Stimulated activated CD8-positive, alpha-beta memory T cell treated with anti-CD3 and anti-CD28 coated beads, Interleukin-15, amount 100 ng/mL, for 24 hours (primary cell): ENCODE measurements around the gene PHEX.

Source experiments
- DNase-seq: peaks from one replicate; pipeline ENCODE4 v3.0.0-alpha.2; 2020; ENCODE audit warnings: low read depth

The PHEX gene

DNA sequence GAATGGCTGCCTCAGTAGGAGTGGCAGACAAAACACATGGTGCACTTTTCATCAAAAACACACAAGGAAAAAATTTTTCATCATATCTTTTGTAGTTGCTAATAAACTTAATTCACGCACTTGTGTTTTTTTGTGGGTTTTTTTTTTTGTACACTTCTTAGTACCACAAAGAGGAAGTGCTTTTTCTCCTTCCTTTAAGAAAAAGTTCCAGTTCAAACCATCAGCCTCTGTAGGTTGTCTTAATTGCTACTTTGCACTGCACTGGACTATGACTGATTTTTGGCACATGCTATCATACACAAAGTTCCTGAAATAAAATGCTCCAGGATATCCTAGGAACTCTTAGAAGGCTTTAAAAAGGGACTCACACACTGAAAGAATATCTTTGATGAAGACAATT lies at the start of gene PHEX:
Gene PHEX, plus strand, starts transcription at position 242 of the 400 bp plus-strand sequence. CDS start 681 bp downstream, outside the sequence.
- DNase-seq: no peak

DNA sequence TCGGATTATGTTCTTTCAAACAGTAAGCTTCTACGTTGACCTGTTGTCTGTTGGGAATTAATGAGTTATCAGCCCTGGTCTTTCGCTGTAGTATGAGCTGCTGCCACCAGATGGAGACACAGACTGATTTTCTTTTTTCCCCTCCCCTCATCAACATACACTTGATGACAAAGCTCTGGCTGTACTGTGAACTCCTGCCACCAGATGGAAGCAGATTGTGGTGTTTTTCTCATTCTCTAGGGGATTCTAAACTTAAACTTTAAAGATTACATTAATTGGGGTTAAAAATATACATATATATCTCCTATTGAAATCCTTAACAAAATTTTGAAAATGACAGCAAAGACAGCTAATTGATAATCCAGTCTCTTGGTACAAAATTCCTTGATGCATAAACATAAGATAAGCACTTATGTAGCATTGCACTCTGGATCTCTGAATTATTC lies 46.8 kb upstream of the PHEX start:
- DNase-seq: no peak

DNA sequence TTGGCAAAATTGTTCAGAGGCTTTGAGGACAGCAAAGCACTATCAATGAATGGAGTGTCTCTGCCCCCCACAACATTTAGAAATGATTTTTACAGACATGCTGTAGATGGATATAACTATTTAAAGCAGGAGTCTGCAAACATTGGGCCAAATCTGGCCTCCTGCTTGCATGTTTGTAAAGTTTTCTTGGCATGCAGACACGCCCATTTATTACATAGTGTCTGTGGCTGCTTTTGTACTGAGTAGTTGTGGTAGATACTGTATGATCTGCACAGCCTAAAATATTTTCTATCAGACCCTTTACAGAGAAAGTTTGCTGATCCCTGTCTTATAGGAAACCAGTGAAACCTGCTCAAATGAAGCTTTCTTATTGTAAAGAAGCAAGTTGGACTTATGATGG lies 45.5 kb upstream of the PHEX start:
- DNase-seq: no peak

DNA sequence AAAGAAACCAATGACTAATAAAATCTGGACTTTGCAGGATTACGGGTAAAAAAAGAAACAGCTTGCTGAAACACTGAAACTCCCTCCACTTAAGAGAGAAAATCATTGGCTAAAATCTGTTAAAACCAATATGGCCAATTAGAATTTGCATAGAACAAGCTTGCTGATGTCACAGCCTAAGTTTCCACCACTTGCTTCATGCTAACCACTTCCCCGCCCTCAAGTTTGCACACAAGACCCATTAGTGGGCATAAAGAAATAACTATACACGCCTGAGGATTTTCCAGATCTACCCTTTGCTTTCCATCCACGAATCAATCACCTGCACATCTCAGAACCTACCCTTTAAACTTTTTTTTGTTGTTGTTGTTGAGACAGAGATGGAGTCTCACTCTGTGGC lies 42.7 kb upstream of the PHEX start:
- DNase-seq: no peak

DNA sequence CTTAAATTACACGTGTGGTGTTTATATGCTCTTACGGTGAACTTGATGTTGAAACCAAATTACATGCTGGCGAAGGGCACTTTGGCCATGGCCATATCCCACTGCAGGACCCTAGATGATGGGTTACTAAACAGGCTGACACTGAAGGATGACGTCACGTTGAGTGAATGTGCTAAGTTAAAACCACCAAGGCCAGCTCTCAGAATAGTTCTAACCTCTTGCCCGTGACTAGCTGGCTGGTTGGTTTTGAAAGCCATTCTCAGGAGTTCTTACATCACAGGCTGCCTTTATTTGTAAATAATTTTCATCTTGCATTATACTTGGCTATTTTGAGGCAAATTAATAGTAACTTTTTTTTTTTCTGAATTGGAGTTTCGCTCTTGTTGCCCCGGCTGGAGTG lies 41.3 kb upstream of the PHEX start:
- DNase-seq: no peak

DNA sequence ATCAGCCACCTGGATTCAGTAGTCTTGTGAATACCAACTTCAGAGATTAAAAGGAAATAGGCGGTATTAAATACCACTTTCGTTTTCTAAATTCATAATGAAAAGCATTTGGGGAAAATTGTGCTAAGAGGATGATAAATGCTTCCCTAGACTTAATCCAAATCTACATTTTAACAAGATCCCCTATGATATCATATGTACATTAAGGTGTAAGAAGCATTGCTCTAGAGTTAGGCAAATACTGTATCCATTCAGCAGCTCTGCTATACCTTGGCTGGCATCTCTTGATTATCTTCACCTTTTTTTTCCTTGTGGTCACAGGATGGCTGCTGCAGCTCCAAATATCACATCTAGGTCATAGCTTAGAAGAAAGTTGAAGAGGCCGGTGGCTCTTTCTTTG lies 40.6 kb upstream of the PHEX start:
- DNase-seq: no peak

DNA sequence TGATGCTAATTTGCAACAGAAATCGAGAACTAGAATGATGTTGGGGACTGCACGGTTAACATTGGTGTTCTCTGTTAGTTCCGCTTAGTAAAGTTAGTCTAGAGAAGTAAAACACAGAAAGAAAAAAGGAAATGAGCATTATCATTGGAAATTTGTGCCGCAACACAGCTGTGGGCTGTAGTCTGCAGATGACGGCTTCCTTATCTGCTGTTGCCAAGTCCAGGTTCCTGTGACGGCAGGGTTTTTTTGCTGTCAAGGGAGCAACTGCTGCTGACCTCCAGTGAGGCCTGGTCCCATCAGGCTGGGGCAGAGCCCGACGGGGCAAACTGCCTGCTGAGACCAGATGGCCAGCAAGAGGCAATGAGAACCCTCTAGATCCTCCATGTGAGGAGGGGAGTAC lies 38.9 kb upstream of the PHEX start:
- DNase-seq: no peak

DNA sequence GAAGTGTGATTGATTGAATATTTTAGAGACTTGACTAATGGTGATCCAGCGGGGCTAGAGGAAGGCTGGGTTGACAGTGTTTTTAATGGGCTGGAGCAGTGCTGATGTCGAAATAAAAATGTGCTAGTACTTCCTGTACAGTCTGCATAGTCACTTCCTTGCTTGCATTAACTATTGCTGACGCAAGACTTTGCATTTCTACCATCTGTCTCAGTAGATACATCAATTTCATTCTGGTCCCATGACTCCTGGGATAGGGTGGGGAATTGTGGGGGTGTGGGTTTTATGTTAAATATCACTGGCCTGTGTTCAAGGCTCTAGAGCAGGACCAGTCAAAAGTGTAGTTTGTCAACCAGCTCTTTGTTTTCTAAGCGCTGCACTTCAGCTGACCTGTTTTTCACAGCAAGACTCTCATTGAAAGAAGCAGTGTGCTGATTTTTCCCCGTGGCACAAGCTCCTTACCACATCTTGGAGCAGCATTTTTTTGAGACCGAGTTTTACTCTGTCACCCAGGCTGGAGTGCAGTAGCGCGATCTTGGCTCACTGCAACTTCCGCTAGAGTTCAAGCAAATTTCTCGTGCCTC lies 35.2 kb upstream of the PHEX start:
- DNase-seq: no peak

DNA sequence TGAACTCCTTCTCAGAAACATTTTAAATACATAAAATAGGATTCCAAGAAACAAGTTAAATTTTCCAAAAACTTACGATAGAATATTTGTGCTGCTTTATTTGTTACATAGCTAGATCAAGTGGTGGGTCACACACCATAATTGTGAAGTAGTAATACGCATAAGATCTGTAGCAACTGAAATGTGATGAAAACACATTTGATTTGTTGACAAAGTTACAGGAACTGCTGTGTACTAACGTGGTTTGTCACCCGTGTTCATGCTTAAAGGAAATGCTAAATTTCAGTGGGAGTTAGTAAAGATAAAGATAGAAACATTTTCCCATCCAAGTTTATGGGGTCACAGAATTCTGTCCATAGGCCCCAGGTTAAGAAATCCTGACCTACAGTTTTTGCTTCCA lies 34.1 kb upstream of the PHEX start:
- DNase-seq: no peak

DNA sequence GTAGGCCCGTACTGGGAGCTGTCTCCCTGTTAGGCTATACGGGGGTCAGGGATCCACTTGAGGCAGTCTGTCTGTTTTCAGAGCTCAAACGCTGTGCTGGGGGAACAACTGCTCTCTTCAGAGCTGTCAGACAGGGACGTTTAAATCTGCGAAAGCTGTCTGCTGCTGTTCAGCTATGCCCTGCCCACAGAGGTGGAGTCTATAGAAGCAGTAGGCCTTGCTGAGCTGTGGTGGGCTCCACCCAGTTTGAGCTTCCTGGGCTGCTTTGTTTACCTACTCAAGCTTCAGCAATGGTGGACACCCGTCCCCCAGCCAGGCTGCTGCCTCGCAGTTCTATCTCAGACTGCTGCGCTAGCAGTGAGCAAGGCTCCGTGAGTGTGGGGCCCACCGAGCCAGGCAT lies 27.3 kb upstream of the PHEX start:
- no peak for DNase-seq

DNA sequence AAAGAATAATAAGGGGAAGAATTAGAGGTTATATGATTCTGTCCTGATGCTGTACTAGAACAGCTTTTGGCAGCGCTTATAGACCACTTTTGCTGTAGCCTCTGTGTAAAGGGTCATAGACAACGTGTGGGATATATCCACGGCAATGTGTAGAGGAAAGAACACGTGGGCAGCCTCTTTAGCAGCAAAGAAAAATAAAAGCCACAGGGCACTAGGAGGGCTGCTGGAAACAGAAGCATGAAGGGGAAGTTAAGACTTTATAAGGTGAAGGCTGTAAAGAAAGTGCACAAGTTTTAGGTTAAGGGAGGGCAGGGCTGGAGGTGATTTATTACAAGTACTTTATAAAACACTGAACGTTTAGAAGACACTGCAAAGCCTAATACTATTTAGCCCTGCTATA lies 20.1 kb upstream of the PHEX start:
- DNase-seq: no peak

DNA sequence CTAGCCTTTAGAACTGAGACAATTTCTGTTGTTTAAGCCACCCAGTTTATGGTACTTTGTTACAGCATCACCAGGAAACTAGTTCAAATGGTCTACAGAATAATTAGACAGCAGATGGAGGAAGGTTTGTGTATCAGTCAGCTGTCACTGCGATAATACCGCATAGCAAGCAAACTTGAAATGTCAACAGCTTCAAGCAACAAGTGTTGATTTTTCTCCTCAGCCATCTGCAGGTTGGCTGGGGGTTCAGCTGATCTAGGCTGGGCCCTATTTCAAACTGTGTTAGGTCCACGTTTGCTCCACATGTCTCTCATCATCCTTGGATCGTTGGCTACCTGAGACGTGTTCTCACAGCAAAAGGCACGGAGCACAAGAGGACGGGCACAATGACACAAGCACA lies 19.2 kb upstream of the PHEX start:
- no peak for DNase-seq

DNA sequence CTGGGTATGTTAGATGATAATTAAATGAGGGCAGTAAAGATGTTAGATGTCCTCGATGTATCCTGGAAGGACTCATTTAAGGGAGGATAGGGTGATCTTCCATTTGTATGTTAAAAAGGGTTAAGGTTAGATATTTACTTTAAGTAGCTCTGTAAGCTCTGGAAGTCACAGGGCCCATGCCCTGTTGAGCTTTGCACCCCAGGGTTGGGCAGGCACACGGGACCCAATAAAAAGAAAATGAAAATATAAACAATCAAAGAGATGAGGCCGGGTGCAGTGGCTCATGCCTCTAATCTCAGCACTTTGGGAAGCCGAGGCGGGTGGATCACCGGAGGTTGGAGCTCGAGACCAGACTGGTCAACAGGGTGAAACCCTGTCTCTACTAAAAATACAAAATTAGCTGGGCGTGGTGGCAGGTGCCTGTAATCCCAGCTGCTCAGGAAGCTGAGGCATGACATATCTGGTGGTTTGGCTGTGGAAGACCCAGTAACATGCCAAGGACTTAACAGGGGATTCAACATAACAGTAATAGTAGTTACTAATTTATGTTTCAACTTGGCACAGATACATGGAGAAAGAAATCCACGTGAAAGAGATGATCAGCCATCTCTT lies 16.9 kb upstream of the PHEX start:
- DNase-seq: no peak

DNA sequence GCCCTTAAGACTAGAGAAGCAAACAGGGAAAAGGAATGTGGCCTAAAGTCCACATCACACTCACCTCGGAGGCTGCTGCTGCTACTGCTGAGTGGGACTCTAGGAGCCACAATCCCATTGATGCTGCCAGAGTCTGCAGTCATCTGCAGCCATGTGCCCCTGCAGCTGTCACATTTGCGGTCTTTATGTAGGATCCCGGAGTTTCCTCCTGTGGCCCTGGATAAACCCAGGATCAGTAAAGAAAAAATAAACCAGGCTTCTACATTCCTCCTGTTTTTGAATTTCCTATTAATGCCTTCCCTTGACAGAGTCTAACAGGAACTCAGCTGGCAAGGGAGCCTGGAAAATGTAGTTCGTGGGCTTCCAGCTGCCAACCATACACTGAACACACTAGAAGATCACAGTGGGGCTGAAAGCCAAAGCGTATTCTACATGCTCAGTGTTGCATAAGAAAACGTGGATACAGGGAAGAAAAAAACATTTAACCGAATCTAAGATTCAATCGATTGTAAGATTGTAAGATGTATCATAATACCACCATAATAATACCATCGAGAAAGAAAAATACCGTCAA lies 10.3 kb upstream of the PHEX start:
- no peak for DNase-seq

DNA sequence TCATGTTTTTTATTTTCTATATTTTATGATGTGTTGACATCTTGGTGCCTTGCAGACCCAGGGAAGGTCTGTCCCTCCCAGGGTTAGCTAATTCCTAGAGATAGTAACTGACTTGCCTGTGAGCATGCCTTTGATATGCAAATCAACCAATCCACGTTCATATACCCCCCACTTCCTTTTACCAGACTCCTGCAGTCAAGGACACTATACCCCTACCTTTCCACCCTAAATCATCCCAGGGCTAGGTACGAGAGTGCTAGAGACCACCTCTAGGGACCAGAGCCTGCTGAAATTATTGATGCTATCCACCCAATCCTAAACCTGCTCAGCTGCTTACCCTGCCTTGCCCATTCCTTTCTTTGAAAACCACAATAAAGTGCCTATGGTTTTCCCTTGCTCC lies 7.5 kb upstream of the PHEX start:
- DNase-seq: no peak

DNA sequence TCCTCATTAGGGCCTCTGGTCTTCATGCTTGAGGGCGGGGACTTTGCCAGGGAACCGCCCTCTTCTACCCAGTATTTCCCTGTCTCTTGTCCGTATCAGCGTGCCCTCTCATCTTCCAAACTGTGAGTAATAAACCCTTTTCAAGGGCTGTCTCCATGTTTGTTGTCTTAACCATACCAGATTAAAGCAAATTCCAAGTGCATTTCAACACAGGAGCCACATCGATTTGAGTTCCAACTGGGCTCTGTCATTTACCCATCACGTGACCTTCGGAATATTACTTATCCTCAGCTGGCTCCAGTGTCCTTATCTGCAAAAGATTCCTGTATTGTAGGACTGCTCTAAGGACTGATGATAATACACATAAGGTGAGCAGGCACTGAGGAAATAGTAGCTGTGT lies 6.4 kb upstream of the PHEX start:
- no peak for DNase-seq

DNA sequence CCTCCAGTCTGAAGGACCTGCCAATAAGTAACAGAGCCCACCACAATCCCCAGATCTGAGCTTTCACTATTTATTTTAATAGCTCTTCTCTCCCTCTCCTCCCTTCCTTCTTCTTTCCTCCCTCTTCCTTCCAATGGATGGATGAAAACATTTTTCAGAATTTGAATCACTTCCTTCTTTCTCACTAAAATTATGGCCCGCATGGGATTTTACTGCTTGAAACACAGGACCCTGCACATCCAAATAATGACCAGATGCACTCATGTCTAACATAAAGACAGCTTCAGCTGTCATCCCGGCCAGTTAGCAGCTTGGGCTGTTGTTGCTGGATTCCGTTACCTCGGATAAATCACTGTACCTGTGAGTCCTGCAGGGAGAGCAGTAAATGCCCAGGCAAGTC lies 5.4 kb upstream of the PHEX start:
- DNase-seq: no peak

DNA sequence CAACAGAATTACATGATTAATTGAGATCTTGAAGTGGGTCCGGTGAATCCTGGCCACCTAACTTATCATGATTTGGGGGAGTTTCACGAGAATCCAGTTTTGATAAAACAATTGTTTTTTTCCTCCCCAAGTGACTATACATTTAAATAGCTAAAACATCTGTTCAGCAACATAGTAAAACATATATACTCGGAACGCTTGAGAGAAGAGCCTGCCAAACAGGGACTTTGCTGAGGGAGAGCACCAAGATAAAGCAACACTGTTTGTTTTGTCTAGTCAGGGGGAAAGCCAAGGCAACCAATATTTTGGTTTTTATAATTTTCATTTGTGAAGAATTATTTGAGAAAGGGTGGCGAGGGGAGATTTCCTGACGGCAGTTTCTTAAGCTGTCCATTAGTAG lies 381 bp downstream of the PHEX start:
- DNase-seq: no peak

DNA sequence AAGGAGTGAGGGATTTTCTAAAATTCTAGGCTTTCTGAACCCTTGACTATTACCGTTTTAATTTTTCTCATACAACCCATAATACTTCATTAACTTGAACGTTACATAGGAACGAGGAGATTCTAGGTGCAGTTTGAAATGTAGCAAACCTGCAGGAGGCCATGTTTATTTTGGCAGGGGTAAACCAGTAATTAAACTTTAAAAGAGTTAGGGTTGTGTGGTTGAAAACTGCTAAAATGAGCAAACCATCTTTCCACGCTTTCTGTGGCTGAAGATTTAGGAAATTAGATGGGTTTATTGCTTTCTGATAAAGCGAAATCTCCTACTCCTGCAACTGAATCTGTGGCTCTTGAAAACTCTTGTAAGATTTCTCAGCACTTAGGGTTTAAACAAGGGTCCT lies 1.7 kb downstream of the PHEX start:
- DNase-seq: no peak

DNA sequence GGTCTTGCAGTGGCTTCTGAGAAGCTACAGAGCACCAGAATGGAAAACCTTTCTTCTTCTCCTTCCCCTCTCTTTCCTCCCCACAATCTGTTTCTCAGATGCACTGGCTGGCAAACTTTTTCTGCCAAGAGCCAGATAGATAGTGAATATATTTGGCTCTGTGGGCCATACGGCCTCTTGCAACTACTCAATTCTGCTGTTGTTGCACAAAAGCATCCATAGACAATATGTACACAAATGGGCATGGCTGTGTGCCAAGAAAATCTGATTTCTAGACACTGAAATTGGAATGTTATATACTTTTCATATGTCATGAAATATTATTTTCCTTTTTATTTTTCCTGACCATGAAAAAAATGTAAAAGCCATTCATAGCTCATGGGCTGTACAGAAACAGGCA lies 3.1 kb downstream of the PHEX start:
- DNase-seq: no peak

DNA sequence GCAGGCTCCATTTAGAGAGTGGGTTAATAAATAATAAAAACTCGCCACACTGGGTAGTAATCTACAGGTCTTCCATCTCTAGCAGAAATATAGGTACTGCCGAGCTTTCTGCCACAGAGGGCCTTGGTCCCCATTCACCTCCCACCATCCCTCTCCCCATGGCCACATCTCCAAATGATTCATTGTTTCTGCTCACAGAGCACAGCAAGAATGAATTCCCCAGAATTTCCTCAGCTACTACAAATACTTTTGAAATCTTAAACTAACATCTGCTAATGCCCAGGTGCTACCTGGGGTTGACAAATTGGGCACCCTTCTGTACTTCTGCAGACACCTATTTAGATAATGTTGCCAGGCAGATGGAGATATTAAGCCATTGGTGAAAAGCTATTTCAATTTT lies 5.1 kb downstream of the PHEX start:
- DNase-seq: no peak

DNA sequence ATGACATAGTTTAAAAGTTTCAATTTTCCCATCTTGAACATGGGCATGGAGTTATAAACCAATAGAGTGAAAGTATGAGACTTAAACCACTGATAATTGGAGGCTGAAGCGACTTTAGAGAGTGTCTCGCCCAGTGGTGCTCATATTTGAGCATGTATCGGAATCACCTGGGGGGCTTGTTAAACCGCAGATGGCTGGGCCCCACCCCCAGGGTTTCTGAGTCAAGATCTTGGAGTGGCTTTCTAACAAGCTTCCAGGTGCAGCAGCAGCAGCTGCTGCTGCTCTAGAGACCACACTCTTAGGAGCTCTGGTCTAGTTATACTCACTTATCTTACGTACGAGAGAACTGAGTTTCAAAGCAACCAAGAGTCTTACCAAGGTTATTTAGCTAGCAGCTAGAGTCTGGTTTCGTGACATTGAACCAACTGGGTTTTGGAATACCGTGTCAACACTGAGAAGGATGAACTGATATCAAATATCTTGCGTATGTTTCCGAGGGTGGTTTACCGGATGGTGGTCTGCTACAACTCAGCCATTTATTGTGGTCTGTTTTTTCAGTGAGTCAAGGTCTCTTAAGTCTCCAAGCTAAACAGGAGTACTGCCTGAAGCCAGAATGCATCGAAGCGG lies 5.9 kb downstream of the PHEX start:
- no peak for DNase-seq

DNA sequence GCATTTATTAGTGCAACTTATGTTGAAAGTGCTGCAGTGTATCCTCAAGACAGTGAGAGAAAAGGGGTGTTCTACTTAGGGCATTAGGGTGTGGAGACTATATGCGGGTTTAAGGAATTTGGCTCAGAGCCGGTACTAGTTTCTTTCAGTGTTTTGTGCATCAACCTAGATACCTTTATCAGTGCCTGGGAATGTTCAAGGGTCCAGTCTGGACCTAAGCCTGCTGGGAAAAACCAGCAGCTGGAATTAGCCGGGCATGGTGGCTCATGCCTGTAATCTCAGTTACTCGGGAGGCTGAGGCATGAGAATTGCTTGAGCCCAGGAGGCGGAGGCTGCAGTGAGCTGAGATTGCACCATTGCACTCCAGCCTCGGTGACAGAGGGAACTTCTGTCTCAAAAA lies 7.4 kb downstream of the PHEX start:
- no peak for DNase-seq

DNA sequence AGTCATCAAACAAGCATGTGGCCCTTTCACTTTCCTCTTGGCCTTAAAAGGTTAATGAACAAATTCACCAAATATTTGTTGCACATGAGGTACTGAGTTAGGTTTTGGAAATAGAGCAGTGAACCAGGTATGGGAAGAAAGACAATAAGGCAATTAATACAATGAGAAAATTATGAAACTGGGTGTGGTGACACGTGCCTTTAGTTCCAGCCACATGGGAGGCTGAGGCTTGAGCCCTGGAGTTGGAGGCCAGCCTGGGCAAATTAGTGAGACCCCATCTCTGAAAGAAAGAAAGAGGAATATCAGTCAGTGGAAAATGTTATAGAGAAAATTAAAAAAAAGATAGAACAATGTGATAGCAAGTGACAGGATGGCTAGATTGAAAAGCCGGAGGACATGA lies 8.1 kb downstream of the PHEX start:
- no peak for DNase-seq
